Endothelial cell of umbilical vein (primary cell): Measurements from ENCODE around the gene ETS1. TPM values are rescaled to one million over a fixed set of nuclear protein-coding genes. Genes with fewer than 3 reads are reported as not detected.

Experiments used
- BruUV-seq: library from RNA; stranded (reverse); fragments of 400-500 nt; replicated peaks from 2 replicates; lab custom pipeline; 2021; lab: Mats Ljungman, UMichigan
- CTCF ChIA-PET: fragments of 300-600, 350-600 bp; sonication (Branson Sonifier 250); formaldehyde crosslinking; loops from one replicate; lab custom pipeline; 2021; ENCODE audit warnings: antibody characterized with exemption, inconsistent platforms; lab: Charles Lee
- POLR2A ChIA-PET: fragments of 300-600, 350-600 bp; sonication (Branson Sonifier 250); formaldehyde crosslinking; loops from one replicate; lab custom pipeline; 2021; ENCODE audit warnings: antibody characterized with exemption, inconsistent platforms; lab: Charles Lee
- DNase-seq: peaks from one replicate; pipeline ENCODE4 v3.0.0-alpha.2; 2011; ENCODE audit warnings: low read depth, low spot score
- FAIRE-seq: peaks from 2 replicates; lab custom pipeline; 2011; peaks lifted over from hg19 to GRCh38; lab: Jason Lieb, UNC
- H2AFZ ChIP-seq: 2 replicates; pipeline ENCODE4 v1.6.0; 2012; ENCODE audit warnings: low read depth, low read length, control low read depth, inconsistent platforms
- H3K27ac ChIP-seq: 2 replicates; pipeline ENCODE4 v1.5.1; 2011; ENCODE audit warnings: low read depth, mild to moderate bottlenecking, control low read depth, low read length, moderate library complexity; ENCODE audit not compliant: insufficient read depth
- H3K27me3 ChIP-seq, 2 experiments: 2 replicates each; pipeline versions ENCODE4 v1.6.0 to v1.6.1; 2011; ENCODE audit warnings: low read length in 2 of 2, mixed read lengths in 1 of 2; ENCODE audit not compliant: control insufficient read depth in 2 of 2, insufficient read depth in 2 of 2
- H3K36me3 ChIP-seq, 2 experiments: 2 replicates in 1 of 2; 3 replicates in 1 of 2; pipeline ENCODE4 v1.5.1; 2011; ENCODE audit warnings: low read length in 2 of 2, mild to moderate bottlenecking in 1 of 2, moderate library complexity in 1 of 2; ENCODE audit not compliant: control insufficient read depth in 2 of 2, insufficient read depth in 2 of 2; ENCODE audit errors: extremely low read depth in 1 of 2
- H3K4me1 ChIP-seq: 3 replicates; pipeline ENCODE4 v1.5.1; 2011; ENCODE audit warnings: mild to moderate bottlenecking, low read length; ENCODE audit not compliant: control insufficient read depth, insufficient read depth; ENCODE audit errors: extremely low read depth
- H3K4me2 ChIP-seq: 2 replicates; pipeline ENCODE4 v1.6.1; 2011; ENCODE audit warnings: low read length, control low read depth, mixed read lengths; ENCODE audit not compliant: insufficient read depth
- H3K4me3 ChIP-seq, 3 experiments: fragments of 200-600 bp in 1 of 3; sonication (generic), shearing (Covaris generic) in 1 of 3; replicated peaks in 1 of 3; 2 replicates each; pipeline ENCODE4 v1.5.1; 2011 to 2016; ENCODE audit warnings: control low read depth in 3 of 3, low read length in 3 of 3, mild to moderate bottlenecking in 2 of 3, inconsistent platforms in 1 of 3, low read depth in 1 of 3, moderate library complexity in 1 of 3; ENCODE audit not compliant: insufficient read depth in 1 of 3
- H3K79me2 ChIP-seq: 2 replicates; pipeline ENCODE4 v1.6.0; 2012; ENCODE audit warnings: low read length, inconsistent platforms; ENCODE audit not compliant: control insufficient read depth, insufficient read depth
- H3K9ac ChIP-seq: replicated peaks from 2 replicates; pipeline ENCODE3; 2011; ENCODE audit warnings: low read length, control low read depth; ENCODE audit not compliant: insufficient read depth; ENCODE audit errors: extremely low read depth
- H3K9me1 ChIP-seq: replicated peaks from 3 replicates; pipeline ENCODE4 v1.6.0; 2011; ENCODE audit warnings: mild to moderate bottlenecking, low read length; ENCODE audit not compliant: control insufficient read depth, insufficient read depth; ENCODE audit errors: extremely low read depth
- H3K9me3 ChIP-seq: replicated peaks from 2 replicates; pipeline ENCODE4 v1.5.1; 2012; ENCODE audit warnings: low read length, inconsistent platforms; ENCODE audit not compliant: control insufficient read depth, insufficient read depth
- H4K20me1 ChIP-seq: replicated peaks from 2 replicates; pipeline ENCODE3; 2011; ENCODE audit warnings: mild to moderate bottlenecking, low read length; ENCODE audit not compliant: control insufficient read depth, insufficient read depth; ENCODE audit errors: extremely low read depth
- CTCF ChIP-seq, 2 donors: IDR thresholded peaks; 1 replicate in 1 of 2; 2 replicates in 1 of 2; pipeline ENCODE4 v1.5.1; 2011; ENCODE audit warnings: low read length in 2 of 2, mild to moderate bottlenecking in 2 of 2, moderate library complexity in 2 of 2, control low read depth in 1 of 2, inconsistent platforms in 1 of 2, low read depth in 1 of 2; ENCODE audit not compliant: insufficient read depth in 1 of 2; ENCODE audit errors: extremely low read depth in 1 of 2
- EZH2 ChIP-seq: IDR thresholded peaks from 2 replicates; pipeline ENCODE4 v1.6.1; 2012; ENCODE audit warnings: borderline replicate concordance, low read depth, mild to moderate bottlenecking, moderate library complexity, low read length, inconsistent platforms; ENCODE audit not compliant: severe bottlenecking
- FOS ChIP-seq: IDR thresholded peaks from 2 replicates; pipeline ENCODE4 v1.6.1; 2011; ENCODE audit warnings: mild to moderate bottlenecking, low read length, moderate library complexity, borderline replicate concordance; ENCODE audit not compliant: insufficient read depth
- GATA2 ChIP-seq: IDR thresholded peaks from 2 replicates; pipeline ENCODE4 v1.7.0; 2011; ENCODE audit warnings: low read depth, mild to moderate bottlenecking, moderate library complexity, mixed read lengths, low read length; ENCODE audit not compliant: insufficient read length, insufficient read depth
- JUN ChIP-seq: IDR thresholded peaks from 2 replicates; pipeline ENCODE4 v1.6.1; 2011; ENCODE audit warnings: borderline replicate concordance, low read depth; ENCODE audit not compliant: insufficient read length, insufficient read depth
- MYC ChIP-seq: IDR thresholded peaks from one replicate; pipeline ENCODE4 v1.6.1; 2011; ENCODE audit warnings: mild to moderate bottlenecking, low read depth, low read length
- POLR2A ChIP-seq: IDR thresholded peaks from 2 replicates; pipeline ENCODE4 v1.6.1; 2012; ENCODE audit warnings: low read depth, mild to moderate bottlenecking, control low read depth, low read length
- POLR2AphosphoS5 ChIP-seq: IDR thresholded peaks from 2 replicates; pipeline ENCODE4 v1.6.1; 2012; ENCODE audit warnings: low read depth, mild to moderate bottlenecking, control low read depth, low read length, moderate library complexity; ENCODE audit not compliant: insufficient read depth
- dilution Hi-C: fragments of 300-500 bp; cut with MboI; formaldehyde crosslinking; loops from one replicate; pipeline ENCODE4 v1.15.0; 2019; ENCODE audit warnings: low sequenced_read_pairs; ENCODE audit not compliant: extremely low pct_ligation_motif_present
- intact Hi-C: fragments of 100-400 bp; cut with micrococcal nuclease; formaldehyde crosslinking; loops from one replicate; pipeline ENCODE4 v1.10.0; 2022
- polyA plus RNA-seq, 4 experiments: library from polyadenylated mRNA; depleted of rRNA in 3 of 4; stranded (reverse) in 3 of 4; unstranded in 1 of 4; fragments of >200 nt; gene quantifications; 2 replicates each; pipeline versions ENCODE4 v1.2.1 to v1.2.3, GENCODE V29; 2011 to 2012; ENCODE audit warnings: missing spikeins in 1 of 4
- total RNA-seq: library from RNA; stranded (reverse); gene quantifications from 2 replicates; pipeline ENCODE4 v1.2.3, GENCODE V29; 2021
- TF ChIP-seq, protein P1 (sequence below): IDR thresholded peaks from 2 replicates; pipeline ENCODE4 v1.6.1; 2011; ENCODE audit not compliant: insufficient read depth, insufficient read length

ETS1 gene
- total and polyA plus RNA-seq, 2 donors (not counting 3 experiments of a cell fraction or from before 2014, with no cell fraction given), result 34.2 to 115 TPM

DNA sequence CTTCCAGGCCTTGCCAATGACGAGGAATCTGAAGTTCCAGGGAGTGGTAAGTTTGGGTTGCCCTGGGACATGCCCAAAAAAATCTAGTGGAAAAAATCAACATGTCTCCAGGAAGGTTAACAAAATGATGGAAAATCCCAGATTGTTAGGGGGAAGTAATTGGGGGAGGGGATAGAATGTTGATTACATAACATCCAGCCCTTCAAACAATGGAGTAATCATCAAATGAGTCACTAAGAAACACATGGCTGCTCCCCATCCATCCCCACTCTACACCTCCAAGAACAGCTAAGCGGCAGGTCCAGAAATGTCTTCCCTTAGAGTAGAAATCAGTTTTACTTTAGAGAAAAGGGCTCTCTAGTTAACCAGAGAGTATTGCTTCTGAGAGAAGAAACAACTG is 94.9 kb downstream of the ETS1 start:
- peaks cover 30% of the 10 kb centered on the region for H3K4me1 ChIP-seq
- BruUV-seq, result no TSS peak
- intact Hi-C loops (no loop called here), dilution Hi-C loops (no loop called here)
- no peaks in the 10 kb centered on the region for H3K9me1 ChIP-seq
- peak overlapping the region; percentile 50 for H3K27ac ChIP-seq
- DNase-seq (peak; percentile 76), FAIRE-seq (peak; percentile 44)
- no peak overlapping the region for H2AFZ ChIP-seq
- H3K36me3 ChIP-seq, result peaks cover 14 to 15% of the 10 kb centered on the region in 2 experiments
- peaks cover 80% of the 10 kb centered on the region for H3K79me2 ChIP-seq
- H3K27me3 ChIP-seq, result no peaks in the 10 kb centered on the region
- H3K4me2 ChIP-seq, result no peak overlapping the region
- H3K4me3 ChIP-seq, result no peak overlapping the region
- peak; percentile 69 for TF ChIP-seq JUN
- TF ChIP-seq CTCF (IDR thresholded peaks at IDR 0.05; ENCODE audit: extremely low read depth in 1 of 2, insufficient read depth in 1 of 2, low read depth in 1 of 2, low read length in 2 of 2), result no peak
- no peak for TF ChIP-seq EZH2
- peak; percentile 52 for TF ChIP-seq FOS
- TF ChIP-seq POLR2A, result no peak
- no peak for TF ChIP-seq POLR2AphosphoS5
- TF ChIP-seq, protein P1, sequence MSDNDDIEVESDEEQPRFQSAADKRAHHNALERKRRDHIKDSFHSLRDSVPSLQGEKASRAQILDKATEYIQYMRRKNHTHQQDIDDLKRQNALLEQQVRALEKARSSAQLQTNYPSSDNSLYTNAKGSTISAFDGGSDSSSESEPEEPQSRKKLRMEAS, result no peak
- TF ChIP-seq MYC, result no peak
- no peak for TF ChIP-seq GATA2
- H3K9ac ChIP-seq, result no peak overlapping the region
- H4K20me1 ChIP-seq, result no peaks in the 10 kb centered on the region
- H3K9me3 ChIP-seq, result no peaks in the 10 kb centered on the region
- CTCF ChIA-PET, result interaction anchor here (0.9 to 1.5 kb wide), 4 partner anchors 23 to 338 kb away, joined by 3 to 4 read pairs (median 4); no protein-coding TSS in a partner anchor
- POLR2A ChIA-PET, result interaction anchor here (0.7 kb wide), 1 partner anchor 57 kb away, joined by 6 read pairs; no protein-coding TSS in a partner anchor
